WTC11 (cell line): ENCODE data around the gene NFYB. TPM values are rescaled to one million over a fixed set of nuclear protein-coding genes. Genes with fewer than 3 reads are reported as not detected.

Experiments used
- ATAC-seq: fragments of 200-7000 bp; cut with Tn5 transposase; 2 replicates; pipeline ENCODE4 v1.10.0; 2021; ENCODE audit warnings: mild to moderate bottlenecking, moderate library complexity
- CTCF ChIA-PET: fragments of 300-600 bp; sonication (Branson Sonifier 250); formaldehyde crosslinking; loops from one replicate; lab custom pipeline; 2021; ENCODE audit warnings: antibody characterized with exemption; lab: Charles Lee
- POLR2A ChIA-PET: fragments of 350-600 bp; sonication (Branson Sonifier 250); formaldehyde crosslinking; loops from one replicate; lab custom pipeline; 2021; ENCODE audit warnings: antibody characterized with exemption; lab: Charles Lee
- DNase-seq: peaks from one replicate; pipeline ENCODE4 v3.0.0; 2021; ENCODE audit warnings: low spot score
- H3K27ac Mint-ChIP-seq: 2 replicates; pipeline ENCODE4 v1.8.0; 2021; ENCODE audit warnings: mixed read lengths
- H3K27me3 Mint-ChIP-seq: 2 replicates; pipeline ENCODE4 v1.8.0; 2021; ENCODE audit warnings: low read depth, mild to moderate bottlenecking, moderate library complexity, mixed read lengths
- H3K36me3 Mint-ChIP-seq: 2 replicates; pipeline ENCODE4 v1.8.0; 2021; ENCODE audit warnings: mixed read lengths
- H3K4me1 Mint-ChIP-seq: 2 replicates; pipeline ENCODE4 v1.8.0; 2022; ENCODE audit warnings: mixed read lengths
- H3K4me3 Mint-ChIP-seq: 2 replicates; pipeline ENCODE4 v1.8.0; 2021; ENCODE audit warnings: mild to moderate bottlenecking, moderate library complexity, mixed read lengths
- H3K9me3 Mint-ChIP-seq: 2 replicates; pipeline ENCODE4 v1.8.0; 2021; ENCODE audit warnings: mixed read lengths
- FOXK1 ChIP-seq: sonication (generic); formaldehyde crosslinking; IDR thresholded peaks from 2 replicates; pipeline ENCODE4 v1.8.0; 2022; ENCODE audit warnings: mild to moderate bottlenecking, moderate library complexity, missing genetic modification reagents
- GTF2I ChIP-seq: fragments of 250-450 bp; sonication (Bioruptor Pico); conservative IDR thresholded peaks from 2 replicates; pipeline ENCODE4 v1.4.0; 2021; ENCODE audit warnings: mild to moderate bottlenecking
- HMGA2 ChIP-seq: fragments of 250-450 bp; sonication (Bioruptor Pico); IDR thresholded peaks from 2 replicates; pipeline ENCODE4 v1.4.0; 2021; ENCODE audit warnings: mild to moderate bottlenecking, moderate library complexity
- JUN ChIP-seq: sonication (generic); formaldehyde crosslinking; IDR thresholded peaks from 2 replicates; pipeline ENCODE4 v1.8.0; 2023; ENCODE audit warnings: mild to moderate bottlenecking, missing genetic modification reagents
- MYBL2 ChIP-seq: sonication (generic); formaldehyde crosslinking; IDR thresholded peaks from 2 replicates; pipeline ENCODE4 v1.8.1; 2023; ENCODE audit warnings: mild to moderate bottlenecking, moderate library complexity, missing genetic modification reagents
- NR1H2 ChIP-seq: sonication (generic); formaldehyde crosslinking; IDR thresholded peaks from 2 replicates; pipeline ENCODE4 v1.9.0; 2021; ENCODE audit warnings: mild to moderate bottlenecking, moderate library complexity, missing genetic modification reagents
- NR3C1 ChIP-seq: sonication (generic); formaldehyde crosslinking; conservative IDR thresholded peaks from 2 replicates; pipeline ENCODE4 v1.8.1; 2023; ENCODE audit warnings: low read depth, mild to moderate bottlenecking, missing genetic modification reagents
- TEAD1 ChIP-seq: sonication (generic); formaldehyde crosslinking; IDR thresholded peaks from 2 replicates; pipeline ENCODE4 v1.8.0; 2022; ENCODE audit warnings: mild to moderate bottlenecking, missing genetic modification reagents
- ZNF121 ChIP-seq: sonication (generic); formaldehyde crosslinking; IDR thresholded peaks from 2 replicates; pipeline ENCODE4 v1.8.0; 2023; ENCODE audit warnings: missing genetic modification reagents
- ZNF219 ChIP-seq: sonication (generic); formaldehyde crosslinking; IDR thresholded peaks from 2 replicates; pipeline ENCODE4 v1.8.0; 2023; ENCODE audit warnings: missing genetic modification reagents, mild to moderate bottlenecking, borderline replicate concordance
- ZNF317 ChIP-seq: sonication (generic); formaldehyde crosslinking; IDR thresholded peaks from 2 replicates; pipeline ENCODE4 v1.8.1; 2023; ENCODE audit warnings: low read depth, mild to moderate bottlenecking, moderate library complexity, missing genetic modification reagents, borderline replicate concordance
- ZNF671 ChIP-seq: fragments of 250-450 bp; sonication (Bioruptor Pico); IDR thresholded peaks from 2 replicates; pipeline ENCODE4 v1.8.0; 2021; ENCODE audit warnings: mild to moderate bottlenecking
- total RNA-seq: library from RNA; stranded (reverse); gene quantifications from 3 replicates; pipeline ENCODE4 v1.2.3, GENCODE V29; 2021
- TF ChIP-seq, protein P1 (sequence below): sonication (generic); formaldehyde crosslinking; IDR thresholded peaks from 2 replicates; pipeline ENCODE4 v1.8.1; 2022; ENCODE audit warnings: mild to moderate bottlenecking, missing genetic modification reagents, moderate library complexity, borderline replicate concordance
- TF ChIP-seq, protein P2 (sequence below): sonication (generic); formaldehyde crosslinking; IDR thresholded peaks from 2 replicates; pipeline ENCODE4 v1.8.0; 2022; ENCODE audit warnings: mild to moderate bottlenecking, missing genetic modification reagents
- TF ChIP-seq, protein P3 (sequence below): sonication (generic); formaldehyde crosslinking; IDR thresholded peaks from 2 replicates; pipeline ENCODE4 v1.8.0; 2023; ENCODE audit warnings: missing genetic modification reagents
- TF ChIP-seq, protein P4 (sequence below): sonication (generic); formaldehyde crosslinking; IDR thresholded peaks from 2 replicates; pipeline ENCODE4 v1.8.1; 2023; ENCODE audit warnings: mild to moderate bottlenecking, missing genetic modification reagents
- TF ChIP-seq, protein P5 (sequence below): fragments of 250-450 bp; sonication (Bioruptor Pico); IDR thresholded peaks from 2 replicates; pipeline ENCODE4 v1.8.0; 2021; ENCODE audit warnings: mild to moderate bottlenecking
- TF ChIP-seq, protein P6 (sequence below): sonication (generic); formaldehyde crosslinking; IDR thresholded peaks from 2 replicates; pipeline ENCODE4 v1.8.1; 2023; ENCODE audit warnings: mild to moderate bottlenecking, missing genetic modification reagents
- TF ChIP-seq, protein P7 (sequence below): sonication (generic); formaldehyde crosslinking; IDR thresholded peaks from 2 replicates; pipeline ENCODE4 v1.8.1; 2023; ENCODE audit warnings: mild to moderate bottlenecking, moderate library complexity, missing genetic modification reagents
- TF ChIP-seq, protein P8 (sequence below): sonication (generic); formaldehyde crosslinking; conservative IDR thresholded peaks from 2 replicates; pipeline ENCODE4 v1.8.1; 2023; ENCODE audit warnings: mild to moderate bottlenecking, low read depth, missing genetic modification reagents, moderate library complexity

Gene NFYB
- total RNA-seq, 1 experiment from 2014 or later: 33.0 TPM

DNA sequence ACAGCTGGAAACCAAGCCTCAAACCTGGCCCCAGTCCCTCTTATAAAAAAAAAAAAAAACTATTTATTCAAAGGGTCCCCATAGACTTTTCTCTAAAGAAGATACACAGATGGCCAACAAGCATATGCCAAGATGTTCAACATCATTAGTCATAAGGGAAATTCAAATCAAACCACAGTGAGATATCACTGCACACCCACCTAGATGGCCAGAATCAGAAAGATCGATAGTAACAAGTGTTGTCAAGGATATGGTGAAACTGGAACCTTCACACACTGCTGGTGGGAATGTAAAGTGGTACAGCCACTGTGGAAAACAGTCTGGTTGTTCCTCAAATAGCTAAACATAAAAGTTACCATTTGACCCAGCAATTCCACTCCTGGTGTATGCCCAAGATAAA is 5.9 kb upstream of the NFYB start:
- ChIA-PET POLR2A (no interaction called here), CTCF (interaction anchor here (0.7 kb wide), 1 partner anchor 110 kb away, joined by 3 read pairs; no protein-coding TSS in a partner anchor)
- DNase-seq: no peak
- no peak for ATAC-seq
- Mint-ChIP-seq H3K27ac (no peak overlapping the region), H3K36me3 (no peaks in the 10 kb centered on the region), H3K27me3 (peaks cover 25% of the 10 kb centered on the region), H3K4me3 (no peak overlapping the region), H3K4me1 (peaks cover 3% of the 10 kb centered on the region)
- no peak for TF ChIP-seq NR1H2
- TF ChIP-seq, all 79 proteins: peak for 0
- H3K9me3 Mint-ChIP-seq: no peaks in the 10 kb centered on the region

DNA sequence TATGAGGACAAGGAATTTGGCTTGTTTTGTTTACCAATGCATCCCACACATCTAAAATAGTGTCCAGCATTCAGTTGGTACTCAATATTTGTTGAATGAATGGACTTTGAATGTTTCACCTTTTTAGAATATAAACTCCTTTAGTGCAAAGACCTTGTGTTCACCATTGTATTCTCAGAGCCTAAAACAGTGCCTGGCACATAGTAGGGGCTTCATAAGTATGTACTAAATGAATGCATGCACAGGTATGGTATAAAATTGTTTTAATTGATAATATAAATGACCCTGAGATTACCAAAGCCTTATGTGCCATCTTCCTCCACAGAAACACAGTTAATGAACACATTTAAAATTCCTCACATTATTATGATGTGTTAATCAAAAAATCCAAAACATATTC is 5.0 kb upstream of the NFYB start:
- ATAC-seq (no peak), DNase-seq (no peak)
- Mint-ChIP-seq H3K27me3 (peaks cover 29% of the 10 kb centered on the region), H3K4me3 (no peak overlapping the region), H3K36me3 (no peaks in the 10 kb centered on the region), H3K4me1 (peaks cover 6% of the 10 kb centered on the region), H3K9me3 (no peaks in the 10 kb centered on the region), H3K27ac (no peak overlapping the region)
- TF ChIP-seq, protein P1, sequence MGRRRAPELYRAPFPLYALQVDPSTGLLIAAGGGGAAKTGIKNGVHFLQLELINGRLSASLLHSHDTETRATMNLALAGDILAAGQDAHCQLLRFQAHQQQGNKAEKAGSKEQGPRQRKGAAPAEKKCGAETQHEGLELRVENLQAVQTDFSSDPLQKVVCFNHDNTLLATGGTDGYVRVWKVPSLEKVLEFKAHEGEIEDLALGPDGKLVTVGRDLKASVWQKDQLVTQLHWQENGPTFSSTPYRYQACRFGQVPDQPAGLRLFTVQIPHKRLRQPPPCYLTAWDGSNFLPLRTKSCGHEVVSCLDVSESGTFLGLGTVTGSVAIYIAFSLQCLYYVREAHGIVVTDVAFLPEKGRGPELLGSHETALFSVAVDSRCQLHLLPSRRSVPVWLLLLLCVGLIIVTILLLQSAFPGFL (CRISPR knock-in tag): no peak
- POLR2A ChIA-PET: no interaction called here
- CTCF ChIA-PET: no interaction called here

DNA sequence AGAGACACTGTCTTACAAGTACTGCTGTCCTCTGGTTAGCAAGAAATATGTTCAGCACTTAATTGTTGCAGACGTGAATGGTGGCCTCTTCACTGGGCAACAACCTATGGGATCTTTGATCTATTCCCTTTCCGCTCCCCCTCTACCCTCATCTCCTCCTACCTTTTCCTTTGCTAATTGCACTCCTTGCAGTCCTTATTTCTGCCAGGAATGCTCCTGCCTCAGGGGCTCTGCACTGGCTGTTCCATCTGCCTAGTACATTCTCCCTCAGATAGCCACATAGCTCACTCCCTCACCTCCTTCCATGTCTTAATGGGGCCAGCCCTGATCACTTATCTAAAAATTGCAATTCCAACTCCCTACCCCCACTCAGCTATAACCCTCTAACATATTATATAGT is 4.5 kb upstream of the NFYB start:
- H3K4me3 Mint-ChIP-seq: no peak overlapping the region
- no peak overlapping the region for H3K27ac Mint-ChIP-seq
- no peaks in the 10 kb centered on the region for H3K9me3 Mint-ChIP-seq
- no peak for TF ChIP-seq NR3C1 (CRISPR knock-in tag)
- TF ChIP-seq ZNF671 (CRISPR knock-in tag): no peak
- TF ChIP-seq MYBL2 (CRISPR knock-in tag): no peak
- no peak for TF ChIP-seq JUN (CRISPR knock-in tag)
- TF ChIP-seq, protein P2, sequence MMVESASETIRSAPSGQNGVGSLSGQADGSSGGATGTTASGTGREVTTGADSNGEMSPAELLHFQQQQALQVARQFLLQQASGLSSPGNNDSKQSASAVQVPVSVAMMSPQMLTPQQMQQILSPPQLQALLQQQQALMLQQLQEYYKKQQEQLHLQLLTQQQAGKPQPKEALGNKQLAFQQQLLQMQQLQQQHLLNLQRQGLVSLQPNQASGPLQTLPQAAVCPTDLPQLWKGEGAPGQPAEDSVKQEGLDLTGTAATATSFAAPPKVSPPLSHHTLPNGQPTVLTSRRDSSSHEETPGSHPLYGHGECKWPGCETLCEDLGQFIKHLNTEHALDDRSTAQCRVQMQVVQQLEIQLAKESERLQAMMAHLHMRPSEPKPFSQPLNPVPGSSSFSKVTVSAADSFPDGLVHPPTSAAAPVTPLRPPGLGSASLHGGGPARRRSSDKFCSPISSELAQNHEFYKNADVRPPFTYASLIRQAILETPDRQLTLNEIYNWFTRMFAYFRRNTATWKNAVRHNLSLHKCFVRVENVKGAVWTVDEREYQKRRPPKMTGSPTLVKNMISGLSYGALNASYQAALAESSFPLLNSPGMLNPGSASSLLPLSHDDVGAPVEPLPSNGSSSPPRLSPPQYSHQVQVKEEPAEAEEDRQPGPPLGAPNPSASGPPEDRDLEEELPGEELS: no peak
- TF ChIP-seq TEAD1 (CRISPR knock-in tag): no peak
- TF ChIP-seq, protein P3, sequence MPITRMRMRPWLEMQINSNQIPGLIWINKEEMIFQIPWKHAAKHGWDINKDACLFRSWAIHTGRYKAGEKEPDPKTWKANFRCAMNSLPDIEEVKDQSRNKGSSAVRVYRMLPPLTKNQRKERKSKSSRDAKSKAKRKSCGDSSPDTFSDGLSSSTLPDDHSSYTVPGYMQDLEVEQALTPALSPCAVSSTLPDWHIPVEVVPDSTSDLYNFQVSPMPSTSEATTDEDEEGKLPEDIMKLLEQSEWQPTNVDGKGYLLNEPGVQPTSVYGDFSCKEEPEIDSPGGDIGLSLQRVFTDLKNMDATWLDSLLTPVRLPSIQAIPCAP (CRISPR knock-in tag): no peak
- TF ChIP-seq HMGA2: no peak
- no peak for TF ChIP-seq FOXK1
- TF ChIP-seq, protein P4, sequence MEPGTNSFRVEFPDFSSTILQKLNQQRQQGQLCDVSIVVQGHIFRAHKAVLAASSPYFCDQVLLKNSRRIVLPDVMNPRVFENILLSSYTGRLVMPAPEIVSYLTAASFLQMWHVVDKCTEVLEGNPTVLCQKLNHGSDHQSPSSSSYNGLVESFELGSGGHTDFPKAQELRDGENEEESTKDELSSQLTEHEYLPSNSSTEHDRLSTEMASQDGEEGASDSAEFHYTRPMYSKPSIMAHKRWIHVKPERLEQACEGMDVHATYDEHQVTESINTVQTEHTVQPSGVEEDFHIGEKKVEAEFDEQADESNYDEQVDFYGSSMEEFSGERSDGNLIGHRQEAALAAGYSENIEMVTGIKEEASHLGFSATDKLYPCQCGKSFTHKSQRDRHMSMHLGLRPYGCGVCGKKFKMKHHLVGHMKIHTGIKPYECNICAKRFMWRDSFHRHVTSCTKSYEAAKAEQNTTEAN (CRISPR knock-in tag): no peak
- TF ChIP-seq ZNF219 (CRISPR knock-in tag): no peak
- TF ChIP-seq, protein P5, sequence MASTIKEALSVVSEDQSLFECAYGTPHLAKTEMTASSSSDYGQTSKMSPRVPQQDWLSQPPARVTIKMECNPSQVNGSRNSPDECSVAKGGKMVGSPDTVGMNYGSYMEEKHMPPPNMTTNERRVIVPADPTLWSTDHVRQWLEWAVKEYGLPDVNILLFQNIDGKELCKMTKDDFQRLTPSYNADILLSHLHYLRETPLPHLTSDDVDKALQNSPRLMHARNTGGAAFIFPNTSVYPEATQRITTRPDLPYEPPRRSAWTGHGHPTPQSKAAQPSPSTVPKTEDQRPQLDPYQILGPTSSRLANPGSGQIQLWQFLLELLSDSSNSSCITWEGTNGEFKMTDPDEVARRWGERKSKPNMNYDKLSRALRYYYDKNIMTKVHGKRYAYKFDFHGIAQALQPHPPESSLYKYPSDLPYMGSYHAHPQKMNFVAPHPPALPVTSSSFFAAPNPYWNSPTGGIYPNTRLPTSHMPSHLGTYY: no peak
- TF ChIP-seq, protein P6, sequence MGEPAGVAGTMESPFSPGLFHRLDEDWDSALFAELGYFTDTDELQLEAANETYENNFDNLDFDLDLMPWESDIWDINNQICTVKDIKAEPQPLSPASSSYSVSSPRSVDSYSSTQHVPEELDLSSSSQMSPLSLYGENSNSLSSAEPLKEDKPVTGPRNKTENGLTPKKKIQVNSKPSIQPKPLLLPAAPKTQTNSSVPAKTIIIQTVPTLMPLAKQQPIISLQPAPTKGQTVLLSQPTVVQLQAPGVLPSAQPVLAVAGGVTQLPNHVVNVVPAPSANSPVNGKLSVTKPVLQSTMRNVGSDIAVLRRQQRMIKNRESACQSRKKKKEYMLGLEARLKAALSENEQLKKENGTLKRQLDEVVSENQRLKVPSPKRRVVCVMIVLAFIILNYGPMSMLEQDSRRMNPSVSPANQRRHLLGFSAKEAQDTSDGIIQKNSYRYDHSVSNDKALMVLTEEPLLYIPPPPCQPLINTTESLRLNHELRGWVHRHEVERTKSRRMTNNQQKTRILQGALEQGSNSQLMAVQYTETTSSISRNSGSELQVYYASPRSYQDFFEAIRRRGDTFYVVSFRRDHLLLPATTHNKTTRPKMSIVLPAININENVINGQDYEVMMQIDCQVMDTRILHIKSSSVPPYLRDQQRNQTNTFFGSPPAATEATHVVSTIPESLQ (CRISPR knock-in tag): no peak
- TF ChIP-seq, protein P7, sequence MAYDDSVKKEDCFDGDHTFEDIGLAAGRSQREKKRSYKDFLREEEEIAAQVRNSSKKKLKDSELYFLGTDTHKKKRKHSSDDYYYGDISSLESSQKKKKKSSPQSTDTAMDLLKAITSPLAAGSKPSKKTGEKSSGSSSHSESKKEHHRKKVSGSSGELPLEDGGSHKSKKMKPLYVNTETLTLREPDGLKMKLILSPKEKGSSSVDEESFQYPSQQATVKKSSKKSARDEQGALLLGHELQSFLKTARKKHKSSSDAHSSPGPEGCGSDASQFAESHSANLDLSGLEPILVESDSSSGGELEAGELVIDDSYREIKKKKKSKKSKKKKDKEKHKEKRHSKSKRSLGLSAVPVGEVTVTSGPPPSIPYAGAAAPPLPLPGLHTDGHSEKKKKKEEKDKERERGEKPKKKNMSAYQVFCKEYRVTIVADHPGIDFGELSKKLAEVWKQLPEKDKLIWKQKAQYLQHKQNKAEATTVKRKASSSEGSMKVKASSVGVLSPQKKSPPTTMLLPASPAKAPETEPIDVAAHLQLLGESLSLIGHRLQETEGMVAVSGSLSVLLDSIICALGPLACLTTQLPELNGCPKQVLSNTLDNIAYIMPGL: no peak
- TF ChIP-seq, protein P8, sequence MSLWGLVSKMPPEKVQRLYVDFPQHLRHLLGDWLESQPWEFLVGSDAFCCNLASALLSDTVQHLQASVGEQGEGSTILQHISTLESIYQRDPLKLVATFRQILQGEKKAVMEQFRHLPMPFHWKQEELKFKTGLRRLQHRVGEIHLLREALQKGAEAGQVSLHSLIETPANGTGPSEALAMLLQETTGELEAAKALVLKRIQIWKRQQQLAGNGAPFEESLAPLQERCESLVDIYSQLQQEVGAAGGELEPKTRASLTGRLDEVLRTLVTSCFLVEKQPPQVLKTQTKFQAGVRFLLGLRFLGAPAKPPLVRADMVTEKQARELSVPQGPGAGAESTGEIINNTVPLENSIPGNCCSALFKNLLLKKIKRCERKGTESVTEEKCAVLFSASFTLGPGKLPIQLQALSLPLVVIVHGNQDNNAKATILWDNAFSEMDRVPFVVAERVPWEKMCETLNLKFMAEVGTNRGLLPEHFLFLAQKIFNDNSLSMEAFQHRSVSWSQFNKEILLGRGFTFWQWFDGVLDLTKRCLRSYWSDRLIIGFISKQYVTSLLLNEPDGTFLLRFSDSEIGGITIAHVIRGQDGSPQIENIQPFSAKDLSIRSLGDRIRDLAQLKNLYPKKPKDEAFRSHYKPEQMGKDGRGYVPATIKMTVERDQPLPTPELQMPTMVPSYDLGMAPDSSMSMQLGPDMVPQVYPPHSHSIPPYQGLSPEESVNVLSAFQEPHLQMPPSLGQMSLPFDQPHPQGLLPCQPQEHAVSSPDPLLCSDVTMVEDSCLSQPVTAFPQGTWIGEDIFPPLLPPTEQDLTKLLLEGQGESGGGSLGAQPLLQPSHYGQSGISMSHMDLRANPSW (CRISPR knock-in tag): no peak
- no peak for TF ChIP-seq ZNF317 (CRISPR knock-in tag)
- TF ChIP-seq ZNF121: no peak
- TF ChIP-seq GTF2I (CRISPR knock-in tag): no peak
- peaks cover 6% of the 10 kb centered on the region for H3K4me1 Mint-ChIP-seq
- no peaks in the 10 kb centered on the region for H3K36me3 Mint-ChIP-seq
- DNase-seq (no peak), ATAC-seq (no peak)
- peaks cover 29% of the 10 kb centered on the region for H3K27me3 Mint-ChIP-seq
- ChIA-PET POLR2A (no interaction called here), CTCF (no interaction called here)
